HepG2 (cell line): ENCODE results near the gene MFSD11. TPM values are rescaled to one million over a fixed set of nuclear protein-coding genes. Genes with fewer than 3 reads are reported as not detected.
A peak's percentile ranks its signal among the peaks of the same experiment; 100 is the strongest.

ENCODE experiments used
- BCL6 ChIP-seq: IDR thresholded peaks from 2 replicates; pipeline ENCODE4 v1.6.1; 2016; ENCODE audit warnings: missing genetic modification reagents, missing compliant biosample characterization
- GABPB1 ChIP-seq: IDR thresholded peaks from 2 replicates; pipeline ENCODE4 v1.6.1; 2016; ENCODE audit warnings: mild to moderate bottlenecking, missing genetic modification reagents, moderate library complexity, missing compliant biosample characterization
- GATA4 ChIP-seq: sonication (generic); IDR thresholded peaks from 2 replicates; pipeline ENCODE4 v1.6.1; 2016; ENCODE audit warnings: antibody characterized with exemption, low read depth, borderline replicate concordance
- HNRNPLL ChIP-seq: fragments of 200-400 bp; formaldehyde crosslinking; IDR thresholded peaks from 2 replicates; pipeline ENCODE4 v1.6.1; 2017; ENCODE audit warnings: mild to moderate bottlenecking, low read depth, low read length; ENCODE audit not compliant: poor library complexity, severe bottlenecking
- HOXA9 ChIP-seq: sonication (generic); formaldehyde crosslinking; IDR thresholded peaks from 2 replicates; pipeline ENCODE4 v1.8.1; 2022; ENCODE audit warnings: missing genetic modification reagents, mild to moderate bottlenecking, moderate library complexity, borderline replicate concordance
- IKZF4 ChIP-seq: sonication (generic); formaldehyde crosslinking; IDR thresholded peaks from 2 replicates; pipeline ENCODE4 v1.5.1; 2020; ENCODE audit warnings: borderline replicate concordance, mild to moderate bottlenecking, low read depth, missing genetic modification reagents; ENCODE audit errors: not compliant biosample characterization
- KDM5A ChIP-seq: fragments of 200-600 bp; sonication (generic); IDR thresholded peaks from 2 replicates; pipeline ENCODE4 v1.7.0; 2018; ENCODE audit warnings: antibody characterized with exemption, mild to moderate bottlenecking, low read length, borderline replicate concordance
- NFIC ChIP-seq: IDR thresholded peaks from 2 replicates; pipeline ENCODE4 v1.6.1; 2012; ENCODE audit warnings: mild to moderate bottlenecking, low read length, inconsistent platforms
- PAF1 ChIP-seq: IDR thresholded peaks from 2 replicates; pipeline ENCODE4 v1.6.1; 2016; ENCODE audit warnings: missing genetic modification reagents, missing compliant biosample characterization
- PHF8 ChIP-seq: sonication (generic); formaldehyde crosslinking; IDR thresholded peaks from 2 replicates; pipeline ENCODE4 v1.5.0; 2020; ENCODE audit warnings: missing genetic modification reagents
- POLR2A ChIP-seq, 2 experiments: IDR thresholded peaks; 2 replicates each; pipeline ENCODE4 v1.6.1; 2011; ENCODE audit warnings: low read depth in 2 of 2, low read length in 2 of 2, mild to moderate bottlenecking in 1 of 2, moderate library complexity in 1 of 2; ENCODE audit not compliant: insufficient read depth in 1 of 2
- POLR2AphosphoS5 ChIP-seq: IDR thresholded peaks from 2 replicates; pipeline ENCODE4 v1.6.1; 2012; ENCODE audit warnings: low read depth, low read length
- RBAK ChIP-seq: sonication (generic); formaldehyde crosslinking; IDR thresholded peaks from 2 replicates; pipeline ENCODE4 v1.5.1; 2020; ENCODE audit warnings: mild to moderate bottlenecking, missing genetic modification reagents
- RBM22 ChIP-seq: fragments of 200-400 bp; formaldehyde crosslinking; optimal IDR thresholded peaks from 2 replicates; pipeline ENCODE3; 2017; ENCODE audit warnings: mild to moderate bottlenecking, low read length, moderate library complexity
- SIX4 ChIP-seq: sonication (generic); formaldehyde crosslinking; IDR thresholded peaks from 2 replicates; pipeline ENCODE4 v1.4.0; 2020; ENCODE audit warnings: missing genetic modification reagents
- ZNF549 ChIP-seq: sonication (generic); formaldehyde crosslinking; IDR thresholded peaks from 2 replicates; pipeline ENCODE4 v1.5.0; 2020; ENCODE audit warnings: missing genetic modification reagents
- ZNF629 ChIP-seq: sonication (generic); formaldehyde crosslinking; conservative IDR thresholded peaks from 2 replicates; pipeline ENCODE4 v1.5.0; 2020; ENCODE audit warnings: missing genetic modification reagents
- ZNF850 ChIP-seq: sonication (generic); formaldehyde crosslinking; conservative IDR thresholded peaks from 2 replicates; pipeline ENCODE4 v1.9.0; 2021; ENCODE audit warnings: mild to moderate bottlenecking, missing genetic modification reagents
- polyA plus RNA-seq, 8 experiments: library from polyadenylated mRNA; depleted of rRNA in 3 of 8; stranded (reverse) in 7 of 8; unstranded in 1 of 8; fragments of >200 nt; fragmentation: Illumina TruSeq in 4 of 8; extraction: Trizol in 4 of 8; gene quantifications; 2 replicates each; pipeline versions ENCODE4 v1.2.1 to v1.2.3, GENCODE V29; 2011 to 2016; ENCODE audit warnings: low read depth in 4 of 8, missing spikeins in 1 of 8, mixed read lengths in 1 of 8; ENCODE audit not compliant: insufficient read depth in 1 of 8
- total RNA-seq, 5 experiments: library from RNA; depleted of rRNA; stranded (reverse); fragments of >200 nt; fragmentation: Illumina TruSeq; extraction: Trizol; gene quantifications; 2 replicates each; pipeline ENCODE4 v1.2.3, GENCODE V29; 2016; ENCODE audit warnings: low read depth in 1 of 5
- TF ChIP-seq, protein P1 (sequence below): sonication (generic); formaldehyde crosslinking; IDR thresholded peaks from 2 replicates; pipeline ENCODE4 v1.5.1; 2020; ENCODE audit warnings: missing genetic modification reagents, mild to moderate bottlenecking, borderline replicate concordance
- TF ChIP-seq, protein P2 (sequence below): sonication (generic); formaldehyde crosslinking; IDR thresholded peaks from 2 replicates; pipeline ENCODE4 v1.4.0; 2020; ENCODE audit warnings: mild to moderate bottlenecking, missing genetic modification reagents
- TF ChIP-seq, protein P3 (sequence below): sonication (generic); formaldehyde crosslinking; IDR thresholded peaks from 2 replicates; pipeline ENCODE4 v1.4.0; 2020; ENCODE audit warnings: missing genetic modification reagents, low read depth, mild to moderate bottlenecking, borderline replicate concordance
- TF ChIP-seq, protein P4 (sequence below): sonication (generic); formaldehyde crosslinking; IDR thresholded peaks from 2 replicates; pipeline ENCODE4 v1.5.0; 2020; ENCODE audit warnings: missing genetic modification reagents
- TF ChIP-seq, protein P5 (sequence below): sonication (generic); formaldehyde crosslinking; IDR thresholded peaks from 2 replicates; pipeline ENCODE4 v1.5.1; 2020; ENCODE audit warnings: missing genetic modification reagents, mild to moderate bottlenecking, borderline replicate concordance

The MFSD11 gene
- total and polyA plus RNA-seq, 2 of the 13 experiments (the other 11 are each of a cell fraction or from before 2014, with no cell fraction given) = 26.1 to 36.3 TPM

DNA sequence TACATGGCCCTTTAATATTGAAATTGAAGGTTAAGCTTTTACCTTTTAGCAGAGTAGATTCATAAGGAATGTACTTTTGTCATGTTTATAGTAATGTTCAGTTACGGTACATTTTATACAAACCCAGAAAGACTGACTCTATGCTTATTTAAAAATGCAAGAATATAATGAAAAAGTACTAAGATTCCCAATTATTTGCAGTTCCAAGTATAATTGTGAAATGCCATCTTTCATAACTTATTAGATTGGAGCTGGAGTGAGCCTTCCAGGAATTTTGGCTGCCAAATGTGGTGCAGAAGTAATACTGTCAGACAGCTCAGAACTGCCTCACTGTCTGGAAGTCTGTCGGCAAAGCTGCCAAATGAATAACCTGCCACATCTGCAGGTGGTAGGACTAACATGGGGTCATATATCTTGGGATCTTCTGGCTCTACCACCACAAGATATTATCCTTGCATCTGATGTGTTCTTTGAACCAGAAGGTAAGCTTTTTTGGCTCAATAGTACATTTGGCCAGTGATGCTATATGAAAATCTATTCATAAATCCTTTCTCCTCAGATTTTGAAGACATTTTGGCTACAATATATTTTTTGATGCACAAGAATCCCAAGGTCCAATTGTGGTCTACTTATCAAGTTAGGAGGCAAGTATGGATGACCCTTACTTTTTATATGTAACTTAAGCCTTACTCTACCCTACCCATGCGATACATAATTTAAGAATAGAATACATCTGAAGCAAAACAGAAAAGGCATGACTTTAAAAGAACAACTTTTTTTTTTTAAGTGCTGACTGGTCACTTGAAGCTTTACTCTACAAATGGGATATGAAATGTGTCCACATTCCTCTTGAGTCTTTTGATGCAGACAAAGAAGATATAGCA is 4.9 kb upstream of the MFSD11 start (continued):
- peak; percentile 99 for TF ChIP-seq RBM22
- peak; percentile 55 to 64; a peak in 2 of 4 replicates for TF ChIP-seq POLR2A (IDR thresholded peaks at IDR 0.05; ENCODE audit: insufficient read depth in 1 of 2, low read depth in 2 of 2, low read length in 2 of 2)
- TF ChIP-seq, protein P1, sequence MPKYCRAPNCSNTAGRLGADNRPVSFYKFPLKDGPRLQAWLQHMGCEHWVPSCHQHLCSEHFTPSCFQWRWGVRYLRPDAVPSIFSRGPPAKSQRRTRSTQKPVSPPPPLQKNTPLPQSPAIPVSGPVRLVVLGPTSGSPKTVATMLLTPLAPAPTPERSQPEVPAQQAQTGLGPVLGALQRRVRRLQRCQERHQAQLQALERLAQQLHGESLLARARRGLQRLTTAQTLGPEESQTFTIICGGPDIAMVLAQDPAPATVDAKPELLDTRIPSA (CRISPR knock-in tag) = no peak
- TF ChIP-seq KDM5A = 0 out of 2 replicates have a peak, but pooled peaks have one; percentile 17
- TF ChIP-seq, protein P2, sequence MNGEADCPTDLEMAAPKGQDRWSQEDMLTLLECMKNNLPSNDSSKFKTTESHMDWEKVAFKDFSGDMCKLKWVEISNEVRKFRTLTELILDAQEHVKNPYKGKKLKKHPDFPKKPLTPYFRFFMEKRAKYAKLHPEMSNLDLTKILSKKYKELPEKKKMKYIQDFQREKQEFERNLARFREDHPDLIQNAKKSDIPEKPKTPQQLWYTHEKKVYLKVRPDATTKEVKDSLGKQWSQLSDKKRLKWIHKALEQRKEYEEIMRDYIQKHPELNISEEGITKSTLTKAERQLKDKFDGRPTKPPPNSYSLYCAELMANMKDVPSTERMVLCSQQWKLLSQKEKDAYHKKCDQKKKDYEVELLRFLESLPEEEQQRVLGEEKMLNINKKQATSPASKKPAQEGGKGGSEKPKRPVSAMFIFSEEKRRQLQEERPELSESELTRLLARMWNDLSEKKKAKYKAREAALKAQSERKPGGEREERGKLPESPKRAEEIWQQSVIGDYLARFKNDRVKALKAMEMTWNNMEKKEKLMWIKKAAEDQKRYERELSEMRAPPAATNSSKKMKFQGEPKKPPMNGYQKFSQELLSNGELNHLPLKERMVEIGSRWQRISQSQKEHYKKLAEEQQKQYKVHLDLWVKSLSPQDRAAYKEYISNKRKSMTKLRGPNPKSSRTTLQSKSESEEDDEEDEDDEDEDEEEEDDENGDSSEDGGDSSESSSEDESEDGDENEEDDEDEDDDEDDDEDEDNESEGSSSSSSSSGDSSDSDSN (CRISPR knock-in tag) = no peak
- no peak for TF ChIP-seq GABPB1
- TF ChIP-seq PHF8 = no peak
- no peak for TF ChIP-seq ZNF850
- TF ChIP-seq IKZF4 (CRISPR knock-in tag) = no peak
- 0 out of 2 replicates have a peak, but pooled peaks have one; percentile 18 for TF ChIP-seq BCL6 (CRISPR knock-in tag)
- TF ChIP-seq, protein P3, sequence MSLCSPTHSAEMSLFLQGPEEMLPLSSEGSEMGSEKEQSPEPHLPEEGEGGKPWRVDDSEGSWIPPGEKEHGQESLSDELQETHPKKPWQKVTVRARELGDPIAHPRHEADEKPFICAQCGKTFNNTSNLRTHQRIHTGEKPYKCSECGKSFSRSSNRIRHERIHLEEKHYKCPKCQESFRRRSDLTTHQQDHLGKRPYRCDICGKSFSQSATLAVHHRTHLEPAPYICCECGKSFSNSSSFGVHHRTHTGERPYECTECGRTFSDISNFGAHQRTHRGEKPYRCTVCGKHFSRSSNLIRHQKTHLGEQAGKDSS (CRISPR knock-in tag) = no peak
- no peak for TF ChIP-seq HOXA9 (CRISPR knock-in tag)
- peak; percentile 55 for TF ChIP-seq POLR2AphosphoS5
- no peak for TF ChIP-seq SIX4 (CRISPR knock-in tag)
- TF ChIP-seq, protein P4, sequence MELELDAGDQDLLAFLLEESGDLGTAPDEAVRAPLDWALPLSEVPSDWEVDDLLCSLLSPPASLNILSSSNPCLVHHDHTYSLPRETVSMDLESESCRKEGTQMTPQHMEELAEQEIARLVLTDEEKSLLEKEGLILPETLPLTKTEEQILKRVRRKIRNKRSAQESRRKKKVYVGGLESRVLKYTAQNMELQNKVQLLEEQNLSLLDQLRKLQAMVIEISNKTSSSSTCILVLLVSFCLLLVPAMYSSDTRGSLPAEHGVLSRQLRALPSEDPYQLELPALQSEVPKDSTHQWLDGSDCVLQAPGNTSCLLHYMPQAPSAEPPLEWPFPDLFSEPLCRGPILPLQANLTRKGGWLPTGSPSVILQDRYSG (CRISPR knock-in tag) = 0 out of 2 replicates have a peak, but pooled peaks have one; percentile 9
- TF ChIP-seq ZNF549 = no peak
- TF ChIP-seq HNRNPLL = no peak
- TF ChIP-seq, protein P5, sequence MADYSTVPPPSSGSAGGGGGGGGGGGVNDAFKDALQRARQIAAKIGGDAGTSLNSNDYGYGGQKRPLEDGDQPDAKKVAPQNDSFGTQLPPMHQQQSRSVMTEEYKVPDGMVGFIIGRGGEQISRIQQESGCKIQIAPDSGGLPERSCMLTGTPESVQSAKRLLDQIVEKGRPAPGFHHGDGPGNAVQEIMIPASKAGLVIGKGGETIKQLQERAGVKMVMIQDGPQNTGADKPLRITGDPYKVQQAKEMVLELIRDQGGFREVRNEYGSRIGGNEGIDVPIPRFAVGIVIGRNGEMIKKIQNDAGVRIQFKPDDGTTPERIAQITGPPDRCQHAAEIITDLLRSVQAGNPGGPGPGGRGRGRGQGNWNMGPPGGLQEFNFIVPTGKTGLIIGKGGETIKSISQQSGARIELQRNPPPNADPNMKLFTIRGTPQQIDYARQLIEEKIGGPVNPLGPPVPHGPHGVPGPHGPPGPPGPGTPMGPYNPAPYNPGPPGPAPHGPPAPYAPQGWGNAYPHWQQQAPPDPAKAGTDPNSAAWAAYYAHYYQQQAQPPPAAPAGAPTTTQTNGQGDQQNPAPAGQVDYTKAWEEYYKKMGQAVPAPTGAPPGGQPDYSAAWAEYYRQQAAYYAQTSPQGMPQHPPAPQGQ = 0 out of 2 replicates have a peak, but pooled peaks have one; percentile 32
- TF ChIP-seq RBAK (CRISPR knock-in tag) = no peak
- no peak for TF ChIP-seq ZNF629
- TF ChIP-seq PAF1 (CRISPR knock-in tag) = peak; percentile 28; the same call in 1 of the 2 replicates
- TF ChIP-seq NFIC = peak; percentile 59; the same call in 1 of the 2 replicates
- TF ChIP-seq GATA4 = no peak
